HG03139 (cell line): Measurements from ENCODE around the gene TCOF1.
A peak's percentile ranks its signal among the peaks of the same experiment; 100 is the strongest.

Source experiments
- ATAC-seq: cut with Tn5 transposase; IDR thresholded peaks from one replicate; pipeline ENCODE4 v1.9.1; 2021; ENCODE audit not compliant: unreplicated experiment

Gene TCOF1

GRCh38 chr5:150428106-150428876 lies 70.8 kb downstream of the TCOF1 start:
- no peak for ATAC-seq

- ATAC-seq: no peak
Measured at GRCh38 chr5:150428978-150429377, 71.5 kb downstream of the TCOF1 start.

- no peak for ATAC-seq
Measured at GRCh38 chr5:150429410-150429873, 71.9 kb downstream of the TCOF1 start.

GRCh38 chr5:150431048-150431447 lies 73.6 kb downstream of the TCOF1 start:
- ATAC-seq: no peak

- ATAC-seq: no peak
Measured at GRCh38 chr5:150431574-150431973, 74.1 kb downstream of the TCOF1 start.

- ATAC-seq: no peak
Measured at GRCh38 chr5:150434464-150434863, 77.0 kb downstream of the TCOF1 start.

- peak; percentile 87 for ATAC-seq
Measured at GRCh38 chr5:150436141-150436680, 78.7 kb downstream of the TCOF1 start.

GRCh38 chr5:150438873-150439546 lies 81.5 kb downstream of the TCOF1 start:
- ATAC-seq: no peak

GRCh38 chr5:150440948-150441812 lies 83.7 kb downstream of the TCOF1 start:
- ATAC-seq: no peak

- ATAC-seq: no peak
Measured at GRCh38 chr5:150441813-150442698, 84.6 kb downstream of the TCOF1 start.

- ATAC-seq: no peak
Measured at GRCh38 chr5:150442699-150443080, 85.2 kb downstream of the TCOF1 start.

GRCh38 chr5:150443242-150444075 lies 86.0 kb downstream of the TCOF1 start:
- no peak for ATAC-seq

- no peak for ATAC-seq
Measured at GRCh38 chr5:150444770-150445169, 87.3 kb downstream of the TCOF1 start.

GRCh38 chr5:150446088-150446487 lies 88.6 kb downstream of the TCOF1 start:
- no peak for ATAC-seq

- no peak for ATAC-seq
Measured at GRCh38 chr5:150446583-150446982, 89.1 kb downstream of the TCOF1 start.

GRCh38 chr5:150447188-150447587 lies 89.7 kb downstream of the TCOF1 start:
- no peak for ATAC-seq

- ATAC-seq: no peak
Measured at GRCh38 chr5:150448334-150448733, 90.8 kb downstream of the TCOF1 start.

- no peak for ATAC-seq
Measured at GRCh38 chr5:150448952-150449516, 91.5 kb downstream of the TCOF1 start.
